Neutrophil (primary cell): Measurements from ENCODE around the gene PRRT1B.

Source experiments
- H3K27ac ChIP-seq: fragments of 200-600 bp; sonication (generic); 2 replicates; pipeline ENCODE4 v1.5.1; 2016; ENCODE audit warnings: mild to moderate bottlenecking, moderate library complexity
- H3K27me3 ChIP-seq: fragments of 200-600 bp; sonication (generic); 2 replicates; pipeline ENCODE4 v1.6.0; 2016; ENCODE audit warnings: mild to moderate bottlenecking
- H3K36me3 ChIP-seq: fragments of 200-600 bp; sonication (generic); 2 replicates; pipeline ENCODE4 v1.5.1; 2017
- H3K4me1 ChIP-seq, 2 experiments: fragments of 200-600 bp in 1 of 2; sonication (generic) in 1 of 2; 1 replicate in 1 of 2; 2 replicates in 1 of 2; pipeline versions ENCODE4 v1.5.1 to v1.6.1; 2013 to 2016; ENCODE audit warnings: low read depth in 1 of 2, low read length in 1 of 2, mild to moderate bottlenecking in 1 of 2, moderate library complexity in 1 of 2; ENCODE audit not compliant: control insufficient read depth in 1 of 2, insufficient read depth in 1 of 2
- H3K4me3 ChIP-seq, 2 experiments: fragments of 200-600 bp in 1 of 2; sonication (generic) in 1 of 2; 1 replicate in 1 of 2; 2 replicates in 1 of 2; pipeline ENCODE4 v1.5.1; 2013 to 2016; ENCODE audit warnings: low read depth in 1 of 2, low read length in 1 of 2, mild to moderate bottlenecking in 1 of 2, moderate library complexity in 1 of 2
- H3K9me3 ChIP-seq: fragments of 200-600 bp; sonication (generic); 2 replicates; pipeline ENCODE4 v1.5.1; 2016
- TF ChIP-seq, protein P1 (sequence below): fragments of 200-600 bp; sonication (generic); IDR thresholded peaks from 2 replicates; pipeline ENCODE4 v1.5.1; 2016; ENCODE audit warnings: antibody characterized with exemption

The PRRT1B gene

DNA sequence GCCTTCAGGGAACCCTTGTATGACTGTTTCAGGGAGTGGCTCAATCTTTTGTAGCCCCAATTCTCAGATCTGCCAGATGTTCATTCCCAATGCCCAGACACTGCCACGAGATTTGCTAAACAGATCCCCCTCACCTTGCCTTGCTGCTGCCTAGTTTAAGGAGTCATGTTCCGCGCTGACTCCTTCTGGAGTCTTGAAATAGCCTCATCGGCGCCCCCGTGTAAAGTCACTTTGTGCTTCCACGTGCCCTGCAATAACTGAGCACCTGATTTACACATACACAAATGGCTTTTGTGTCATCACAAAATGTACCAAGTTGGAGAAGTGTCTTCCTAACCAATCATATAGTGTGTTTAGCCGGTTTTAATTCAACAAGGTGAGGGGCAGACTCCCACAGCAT lies 62.3 kb downstream of the PRRT1B start:
- Histone ChIP-seq H3K9me3 (no peaks in the 10 kb centered on the region), H3K4me1 (peaks cover 10 to 15% of the 10 kb centered on the region in 2 experiments), H3K4me3 (no peak overlapping the region), H3K36me3 (peaks cover 75% of the 10 kb centered on the region), H3K27ac (no peak overlapping the region), H3K27me3 (no peaks in the 10 kb centered on the region)
- TF ChIP-seq, protein P1, sequence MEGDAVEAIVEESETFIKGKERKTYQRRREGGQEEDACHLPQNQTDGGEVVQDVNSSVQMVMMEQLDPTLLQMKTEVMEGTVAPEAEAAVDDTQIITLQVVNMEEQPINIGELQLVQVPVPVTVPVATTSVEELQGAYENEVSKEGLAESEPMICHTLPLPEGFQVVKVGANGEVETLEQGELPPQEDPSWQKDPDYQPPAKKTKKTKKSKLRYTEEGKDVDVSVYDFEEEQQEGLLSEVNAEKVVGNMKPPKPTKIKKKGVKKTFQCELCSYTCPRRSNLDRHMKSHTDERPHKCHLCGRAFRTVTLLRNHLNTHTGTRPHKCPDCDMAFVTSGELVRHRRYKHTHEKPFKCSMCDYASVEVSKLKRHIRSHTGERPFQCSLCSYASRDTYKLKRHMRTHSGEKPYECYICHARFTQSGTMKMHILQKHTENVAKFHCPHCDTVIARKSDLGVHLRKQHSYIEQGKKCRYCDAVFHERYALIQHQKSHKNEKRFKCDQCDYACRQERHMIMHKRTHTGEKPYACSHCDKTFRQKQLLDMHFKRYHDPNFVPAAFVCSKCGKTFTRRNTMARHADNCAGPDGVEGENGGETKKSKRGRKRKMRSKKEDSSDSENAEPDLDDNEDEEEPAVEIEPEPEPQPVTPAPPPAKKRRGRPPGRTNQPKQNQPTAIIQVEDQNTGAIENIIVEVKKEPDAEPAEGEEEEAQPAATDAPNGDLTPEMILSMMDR: no peak

DNA sequence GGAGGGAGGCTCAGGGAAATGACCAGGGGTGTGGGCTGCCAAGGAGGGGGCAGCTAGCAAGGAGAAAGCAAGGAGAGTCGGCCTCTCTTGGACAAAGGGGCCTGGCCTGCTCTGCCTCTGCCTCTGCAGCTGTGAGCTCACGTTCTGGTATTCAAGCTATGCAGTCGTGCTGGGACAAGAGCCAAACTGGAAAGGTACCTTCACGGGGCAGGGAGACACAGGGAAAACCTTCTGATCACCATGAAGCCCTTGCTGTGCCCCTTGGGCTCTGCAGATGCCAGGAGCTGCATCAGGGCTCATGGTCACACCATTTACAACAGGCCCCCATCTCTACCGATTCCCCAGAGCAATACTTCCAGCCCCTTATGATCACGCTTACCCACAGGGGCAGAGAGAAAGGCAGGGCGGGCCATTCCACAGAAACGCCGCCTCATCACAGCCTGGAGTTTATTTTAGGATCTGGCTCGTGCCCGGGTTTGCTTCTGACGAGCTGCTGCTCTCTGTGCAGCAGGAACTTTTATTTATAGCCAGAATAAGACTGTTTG lies 63.2 kb downstream of the PRRT1B start:
- H3K27ac ChIP-seq: no peak overlapping the region
- peaks cover 84% of the 10 kb centered on the region for H3K36me3 ChIP-seq

More for the DNA sequence above, 63.2 kb downstream of the PRRT1B start:
- Histone ChIP-seq H3K4me1 (peaks cover under 1 to 6% of the 10 kb centered on the region in 2 experiments), H3K4me3 (no peak overlapping the region), H3K9me3 (no peaks in the 10 kb centered on the region), H3K27me3 (no peaks in the 10 kb centered on the region)
- TF ChIP-seq, protein P1: no peak
